Endothelial cell of umbilical vein (primary cell): ENCODE data around the gene TARM1. TPM values are rescaled to one million over a fixed set of nuclear protein-coding genes. Genes with fewer than 3 reads are reported as not detected.

ENCODE experiments used
- BruUV-seq: library from RNA; stranded (reverse); fragments of 400-500 nt; replicated peaks from 2 replicates; lab custom pipeline; 2021; lab: Mats Ljungman, UMichigan
- CTCF ChIA-PET: fragments of 300-600, 350-600 bp; sonication (Branson Sonifier 250); formaldehyde crosslinking; loops from one replicate; lab custom pipeline; 2021; ENCODE audit warnings: antibody characterized with exemption, inconsistent platforms; lab: Charles Lee
- POLR2A ChIA-PET: fragments of 300-600, 350-600 bp; sonication (Branson Sonifier 250); formaldehyde crosslinking; loops from one replicate; lab custom pipeline; 2021; ENCODE audit warnings: antibody characterized with exemption, inconsistent platforms; lab: Charles Lee
- DNase-seq: peaks from one replicate; pipeline ENCODE4 v3.0.0-alpha.2; 2011; ENCODE audit warnings: low read depth, low spot score
- FAIRE-seq: peaks from 2 replicates; lab custom pipeline; 2011; peaks lifted over from hg19 to GRCh38; lab: Jason Lieb, UNC
- H2AFZ ChIP-seq: 2 replicates; pipeline ENCODE4 v1.6.0; 2012; ENCODE audit warnings: low read depth, low read length, control low read depth, inconsistent platforms
- H3K27ac ChIP-seq: 2 replicates; pipeline ENCODE4 v1.5.1; 2011; ENCODE audit warnings: low read depth, mild to moderate bottlenecking, control low read depth, low read length, moderate library complexity; ENCODE audit not compliant: insufficient read depth
- H3K27me3 ChIP-seq, 2 experiments: 2 replicates each; pipeline versions ENCODE4 v1.6.0 to v1.6.1; 2011; ENCODE audit warnings: low read length in 2 of 2, mixed read lengths in 1 of 2; ENCODE audit not compliant: control insufficient read depth in 2 of 2, insufficient read depth in 2 of 2
- H3K36me3 ChIP-seq, 2 experiments: 2 replicates in 1 of 2; 3 replicates in 1 of 2; pipeline ENCODE4 v1.5.1; 2011; ENCODE audit warnings: low read length in 2 of 2, mild to moderate bottlenecking in 1 of 2, moderate library complexity in 1 of 2; ENCODE audit not compliant: control insufficient read depth in 2 of 2, insufficient read depth in 2 of 2; ENCODE audit errors: extremely low read depth in 1 of 2
- H3K4me1 ChIP-seq: 3 replicates; pipeline ENCODE4 v1.5.1; 2011; ENCODE audit warnings: mild to moderate bottlenecking, low read length; ENCODE audit not compliant: control insufficient read depth, insufficient read depth; ENCODE audit errors: extremely low read depth
- H3K4me2 ChIP-seq: 2 replicates; pipeline ENCODE4 v1.6.1; 2011; ENCODE audit warnings: low read length, control low read depth, mixed read lengths; ENCODE audit not compliant: insufficient read depth
- H3K4me3 ChIP-seq, 3 experiments: fragments of 200-600 bp in 1 of 3; sonication (generic), shearing (Covaris generic) in 1 of 3; replicated peaks in 1 of 3; 2 replicates each; pipeline ENCODE4 v1.5.1; 2011 to 2016; ENCODE audit warnings: control low read depth in 3 of 3, low read length in 3 of 3, mild to moderate bottlenecking in 2 of 3, inconsistent platforms in 1 of 3, low read depth in 1 of 3, moderate library complexity in 1 of 3; ENCODE audit not compliant: insufficient read depth in 1 of 3
- H3K79me2 ChIP-seq: 2 replicates; pipeline ENCODE4 v1.6.0; 2012; ENCODE audit warnings: low read length, inconsistent platforms; ENCODE audit not compliant: control insufficient read depth, insufficient read depth
- H3K9ac ChIP-seq: replicated peaks from 2 replicates; pipeline ENCODE3; 2011; ENCODE audit warnings: low read length, control low read depth; ENCODE audit not compliant: insufficient read depth; ENCODE audit errors: extremely low read depth
- H3K9me1 ChIP-seq: replicated peaks from 3 replicates; pipeline ENCODE4 v1.6.0; 2011; ENCODE audit warnings: mild to moderate bottlenecking, low read length; ENCODE audit not compliant: control insufficient read depth, insufficient read depth; ENCODE audit errors: extremely low read depth
- H3K9me3 ChIP-seq: replicated peaks from 2 replicates; pipeline ENCODE4 v1.5.1; 2012; ENCODE audit warnings: low read length, inconsistent platforms; ENCODE audit not compliant: control insufficient read depth, insufficient read depth
- H4K20me1 ChIP-seq: replicated peaks from 2 replicates; pipeline ENCODE3; 2011; ENCODE audit warnings: mild to moderate bottlenecking, low read length; ENCODE audit not compliant: control insufficient read depth, insufficient read depth; ENCODE audit errors: extremely low read depth
- EZH2 ChIP-seq: IDR thresholded peaks from 2 replicates; pipeline ENCODE4 v1.6.1; 2012; ENCODE audit warnings: borderline replicate concordance, low read depth, mild to moderate bottlenecking, moderate library complexity, low read length, inconsistent platforms; ENCODE audit not compliant: severe bottlenecking
- FOS ChIP-seq: IDR thresholded peaks from 2 replicates; pipeline ENCODE4 v1.6.1; 2011; ENCODE audit warnings: mild to moderate bottlenecking, low read length, moderate library complexity, borderline replicate concordance; ENCODE audit not compliant: insufficient read depth
- GATA2 ChIP-seq: IDR thresholded peaks from 2 replicates; pipeline ENCODE4 v1.7.0; 2011; ENCODE audit warnings: low read depth, mild to moderate bottlenecking, moderate library complexity, mixed read lengths, low read length; ENCODE audit not compliant: insufficient read length, insufficient read depth
- JUN ChIP-seq: IDR thresholded peaks from 2 replicates; pipeline ENCODE4 v1.6.1; 2011; ENCODE audit warnings: borderline replicate concordance, low read depth; ENCODE audit not compliant: insufficient read length, insufficient read depth
- MYC ChIP-seq: IDR thresholded peaks from one replicate; pipeline ENCODE4 v1.6.1; 2011; ENCODE audit warnings: mild to moderate bottlenecking, low read depth, low read length
- POLR2A ChIP-seq: IDR thresholded peaks from 2 replicates; pipeline ENCODE4 v1.6.1; 2012; ENCODE audit warnings: low read depth, mild to moderate bottlenecking, control low read depth, low read length
- POLR2AphosphoS5 ChIP-seq: IDR thresholded peaks from 2 replicates; pipeline ENCODE4 v1.6.1; 2012; ENCODE audit warnings: low read depth, mild to moderate bottlenecking, control low read depth, low read length, moderate library complexity; ENCODE audit not compliant: insufficient read depth
- dilution Hi-C: fragments of 300-500 bp; cut with MboI; formaldehyde crosslinking; loops from one replicate; pipeline ENCODE4 v1.15.0; 2019; ENCODE audit warnings: low sequenced_read_pairs; ENCODE audit not compliant: extremely low pct_ligation_motif_present
- intact Hi-C: fragments of 100-400 bp; cut with micrococcal nuclease; formaldehyde crosslinking; loops from one replicate; pipeline ENCODE4 v1.10.0; 2022
- polyA plus RNA-seq, 4 experiments: library from polyadenylated mRNA; depleted of rRNA in 3 of 4; stranded (reverse) in 3 of 4; unstranded in 1 of 4; fragments of >200 nt; gene quantifications; 2 replicates each; pipeline versions ENCODE4 v1.2.1 to v1.2.3, GENCODE V29; 2011 to 2012; ENCODE audit warnings: missing spikeins in 1 of 4
- total RNA-seq: library from RNA; stranded (reverse); gene quantifications from 2 replicates; pipeline ENCODE4 v1.2.3, GENCODE V29; 2021
- TF ChIP-seq, protein P1 (sequence below): IDR thresholded peaks from 2 replicates; pipeline ENCODE4 v1.6.1; 2011; ENCODE audit not compliant: insufficient read depth, insufficient read length
- TF ChIP-seq, protein P2 (sequence below), 2 donors: IDR thresholded peaks; 1 replicate in 1 of 2; 2 replicates in 1 of 2; pipeline ENCODE4 v1.5.1; 2011; ENCODE audit warnings: low read length in 2 of 2, mild to moderate bottlenecking in 2 of 2, moderate library complexity in 2 of 2, control low read depth in 1 of 2, inconsistent platforms in 1 of 2, low read depth in 1 of 2; ENCODE audit not compliant: insufficient read depth in 1 of 2; ENCODE audit errors: extremely low read depth in 1 of 2

Gene TARM1
- total and polyA plus RNA-seq, 2 donors (not counting 3 experiments of a cell fraction or from before 2014, with no cell fraction given), result not detected

DNA sequence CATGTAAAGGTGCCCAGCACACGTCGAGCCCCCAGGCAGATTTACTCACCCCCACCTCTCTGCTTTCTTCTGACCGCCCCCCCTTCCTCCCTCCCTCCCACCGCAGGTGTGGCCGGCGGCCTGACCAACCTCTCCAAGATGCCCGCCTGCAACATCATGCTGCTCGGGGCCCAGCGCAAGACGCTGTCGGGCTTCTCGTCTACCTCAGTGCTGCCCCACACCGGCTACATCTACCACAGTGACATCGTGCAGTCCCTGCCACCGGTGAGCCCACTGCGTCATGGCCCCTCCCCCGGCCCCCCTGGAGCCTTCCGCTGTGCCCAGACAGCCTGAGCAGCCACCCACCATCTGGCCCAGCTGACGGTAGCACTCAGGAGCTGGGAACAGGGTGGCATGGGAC, 43.2 kb upstream of the TARM1 start:
- Histone ChIP-seq H3K4me2 (no peak overlapping the region), H2AFZ (no peak overlapping the region), H3K9ac (no peak overlapping the region), H4K20me1 (no peaks in the 10 kb centered on the region), H3K27me3 (no peaks in the 10 kb centered on the region), H3K27ac (no peak overlapping the region), H3K9me1 (no peaks in the 10 kb centered on the region), H3K4me3 (no peak overlapping the region), H3K79me2 (no peaks in the 10 kb centered on the region), H3K4me1 (no peaks in the 10 kb centered on the region), H3K9me3 (no peaks in the 10 kb centered on the region), H3K36me3 (peaks cover 11 to 61% of the 10 kb centered on the region in 2 experiments)
- intact Hi-C loops (no loop called here), dilution Hi-C loops (no loop called here)
- CTCF ChIA-PET, result no interaction called here
- POLR2A ChIA-PET, result interaction anchor here (1.0 kb wide), 1 partner anchor 12 kb away, joined by 4 read pairs; no protein-coding TSS in a partner anchor
- no peak for DNase-seq
- TF ChIP-seq EZH2 (no peak), JUN (no peak), POLR2A (no peak), GATA2 (no peak), MYC (no peak), FOS (no peak), POLR2AphosphoS5 (no peak)
- TF ChIP-seq, protein P1, sequence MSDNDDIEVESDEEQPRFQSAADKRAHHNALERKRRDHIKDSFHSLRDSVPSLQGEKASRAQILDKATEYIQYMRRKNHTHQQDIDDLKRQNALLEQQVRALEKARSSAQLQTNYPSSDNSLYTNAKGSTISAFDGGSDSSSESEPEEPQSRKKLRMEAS, result no peak
- TF ChIP-seq, protein P2, sequence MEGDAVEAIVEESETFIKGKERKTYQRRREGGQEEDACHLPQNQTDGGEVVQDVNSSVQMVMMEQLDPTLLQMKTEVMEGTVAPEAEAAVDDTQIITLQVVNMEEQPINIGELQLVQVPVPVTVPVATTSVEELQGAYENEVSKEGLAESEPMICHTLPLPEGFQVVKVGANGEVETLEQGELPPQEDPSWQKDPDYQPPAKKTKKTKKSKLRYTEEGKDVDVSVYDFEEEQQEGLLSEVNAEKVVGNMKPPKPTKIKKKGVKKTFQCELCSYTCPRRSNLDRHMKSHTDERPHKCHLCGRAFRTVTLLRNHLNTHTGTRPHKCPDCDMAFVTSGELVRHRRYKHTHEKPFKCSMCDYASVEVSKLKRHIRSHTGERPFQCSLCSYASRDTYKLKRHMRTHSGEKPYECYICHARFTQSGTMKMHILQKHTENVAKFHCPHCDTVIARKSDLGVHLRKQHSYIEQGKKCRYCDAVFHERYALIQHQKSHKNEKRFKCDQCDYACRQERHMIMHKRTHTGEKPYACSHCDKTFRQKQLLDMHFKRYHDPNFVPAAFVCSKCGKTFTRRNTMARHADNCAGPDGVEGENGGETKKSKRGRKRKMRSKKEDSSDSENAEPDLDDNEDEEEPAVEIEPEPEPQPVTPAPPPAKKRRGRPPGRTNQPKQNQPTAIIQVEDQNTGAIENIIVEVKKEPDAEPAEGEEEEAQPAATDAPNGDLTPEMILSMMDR (IDR thresholded peaks at IDR 0.05; ENCODE audit: extremely low read depth in 1 of 2, insufficient read depth in 1 of 2, low read depth in 1 of 2, low read length in 2 of 2), result no peak
- no peak for FAIRE-seq
- no TSS peak for BruUV-seq
